ENCODE data around the gene MICALL2.

Gene MICALL2

DNA sequence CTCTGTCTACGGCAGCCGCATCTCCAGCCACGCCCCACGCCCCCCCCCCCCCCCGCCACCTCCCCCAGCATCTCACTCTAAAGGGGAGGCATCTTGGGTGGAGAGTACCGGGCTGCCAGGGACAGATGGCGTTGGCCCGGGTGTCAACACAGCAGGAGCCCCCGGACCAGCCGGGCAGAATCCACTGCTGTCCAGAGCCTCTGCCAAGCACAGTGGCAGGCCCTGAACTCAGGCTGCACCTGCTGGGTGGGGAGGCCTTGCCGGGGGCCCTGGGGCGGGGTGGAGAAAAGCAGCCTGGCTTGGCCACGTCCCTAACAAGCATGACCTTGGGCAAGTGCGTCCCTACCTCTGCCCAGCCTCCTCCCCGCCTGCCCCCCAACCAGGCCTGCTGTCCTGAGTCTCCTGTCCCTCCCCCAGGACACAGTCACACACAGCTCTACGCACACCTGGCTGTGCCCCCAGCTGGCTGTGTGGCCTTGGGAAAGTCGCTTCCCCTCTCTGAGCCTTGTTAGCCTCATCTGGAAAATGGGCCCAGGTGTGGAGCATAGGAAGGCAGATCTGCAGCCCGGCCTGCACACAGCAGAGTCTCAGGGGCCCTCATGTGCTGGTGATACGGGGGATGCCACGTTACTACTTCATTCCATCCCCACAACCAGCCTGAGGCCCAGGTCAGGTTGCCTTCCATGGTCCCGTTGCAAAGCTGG lies 45.2 kb downstream of the MICALL2 start:
- Histone ChIP-seq H3K27ac (no peak overlapping the region), H3K4me3 (ENCODE audit: low read depth, low read length) (no peak overlapping the region), H3K27me3 (replicated peaks) (peaks cover 3% of the 10 kb centered on the region), H3K36me3 (replicated peaks) (no peaks in the 10 kb centered on the region)
- DNase-seq: no peak
- TF ChIP-seq, protein P1, sequence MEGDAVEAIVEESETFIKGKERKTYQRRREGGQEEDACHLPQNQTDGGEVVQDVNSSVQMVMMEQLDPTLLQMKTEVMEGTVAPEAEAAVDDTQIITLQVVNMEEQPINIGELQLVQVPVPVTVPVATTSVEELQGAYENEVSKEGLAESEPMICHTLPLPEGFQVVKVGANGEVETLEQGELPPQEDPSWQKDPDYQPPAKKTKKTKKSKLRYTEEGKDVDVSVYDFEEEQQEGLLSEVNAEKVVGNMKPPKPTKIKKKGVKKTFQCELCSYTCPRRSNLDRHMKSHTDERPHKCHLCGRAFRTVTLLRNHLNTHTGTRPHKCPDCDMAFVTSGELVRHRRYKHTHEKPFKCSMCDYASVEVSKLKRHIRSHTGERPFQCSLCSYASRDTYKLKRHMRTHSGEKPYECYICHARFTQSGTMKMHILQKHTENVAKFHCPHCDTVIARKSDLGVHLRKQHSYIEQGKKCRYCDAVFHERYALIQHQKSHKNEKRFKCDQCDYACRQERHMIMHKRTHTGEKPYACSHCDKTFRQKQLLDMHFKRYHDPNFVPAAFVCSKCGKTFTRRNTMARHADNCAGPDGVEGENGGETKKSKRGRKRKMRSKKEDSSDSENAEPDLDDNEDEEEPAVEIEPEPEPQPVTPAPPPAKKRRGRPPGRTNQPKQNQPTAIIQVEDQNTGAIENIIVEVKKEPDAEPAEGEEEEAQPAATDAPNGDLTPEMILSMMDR (IDR thresholded peaks at IDR 0.05; ENCODE audit: low read depth, low read length, missing control alignments): no peak
- in situ Hi-C loops (cut with HindIII; ENCODE audit: low pct_ligation_motif_present, low sequenced_read_pairs): no loop called here

DNA sequence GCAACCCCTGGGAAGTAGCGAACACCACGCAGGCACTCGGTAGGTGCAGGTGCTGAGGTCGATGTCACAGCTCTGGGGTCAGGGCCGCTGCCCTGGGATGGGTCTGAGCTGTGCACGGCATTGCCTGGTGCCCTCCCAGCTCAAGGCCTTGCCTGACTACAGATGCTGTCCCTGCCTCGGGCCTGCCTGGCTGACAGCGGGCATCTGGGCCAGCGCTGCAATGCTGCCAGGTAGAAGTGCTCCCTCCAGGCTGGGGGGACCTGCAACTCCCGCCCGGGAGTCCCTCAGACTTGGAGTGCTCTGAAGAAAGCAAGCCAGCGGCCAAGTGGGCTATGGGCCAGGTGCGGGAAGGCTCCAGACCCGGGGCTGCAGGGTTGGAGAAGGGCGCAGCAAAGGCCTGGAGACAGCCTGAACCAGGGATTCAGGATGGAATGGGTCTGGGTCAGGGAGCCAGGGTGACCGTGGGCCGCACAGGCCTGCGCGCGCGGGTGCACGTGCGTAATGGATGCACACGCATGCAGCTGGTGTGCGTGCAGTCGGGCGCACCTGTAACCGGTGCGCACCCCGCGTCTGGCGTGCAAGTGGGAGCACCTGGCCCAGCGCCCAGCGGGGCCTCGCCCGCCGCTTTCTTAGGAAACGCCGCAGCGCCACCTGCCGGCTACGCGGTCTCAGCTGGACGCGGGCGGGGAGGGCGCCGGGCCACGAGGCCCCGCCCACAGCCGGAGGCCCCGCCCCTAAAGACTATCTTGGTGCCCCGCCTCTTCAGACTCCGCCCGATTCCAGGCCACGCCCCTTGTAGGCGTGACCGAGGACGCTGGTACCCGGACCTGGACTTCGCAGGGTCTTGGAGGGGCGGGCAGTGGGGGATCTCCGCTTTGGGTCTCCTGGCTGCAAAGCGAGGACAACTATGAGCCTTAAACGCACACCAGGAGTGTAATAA lies 46.7 kb downstream of the MICALL2 start:
- no peak overlapping the region for H3K27ac ChIP-seq

DNA sequence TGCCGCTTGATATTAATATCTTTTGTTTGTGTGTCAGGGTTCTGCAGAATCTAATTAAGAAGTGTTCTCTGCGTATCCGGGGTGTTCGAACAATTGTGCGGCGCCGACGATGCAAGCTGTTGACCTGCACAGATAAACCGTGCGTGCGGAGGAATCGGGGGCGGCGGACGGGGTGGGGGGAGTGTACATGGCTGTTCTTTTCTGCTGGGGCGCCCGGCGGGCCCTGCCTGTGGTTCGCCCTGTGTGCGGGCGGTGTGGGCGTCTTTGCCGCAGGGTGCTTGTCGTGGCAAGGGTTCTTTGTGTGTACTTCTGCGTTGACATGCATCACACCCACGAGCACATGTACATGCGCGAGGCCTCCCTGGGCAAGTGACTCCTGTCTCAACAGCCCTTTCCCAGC lies 47.9 kb downstream of the MICALL2 start:
- no peak overlapping the region for H3K4me3 ChIP-seq (ENCODE audit: low read depth, low read length)
- TF ChIP-seq, protein P1 (IDR thresholded peaks at IDR 0.05; ENCODE audit: low read depth, low read length, missing control alignments): no peak
- peaks cover 21% of the 10 kb centered on the region for H3K27me3 ChIP-seq (replicated peaks)
- no peaks in the 10 kb centered on the region for H3K36me3 ChIP-seq (replicated peaks)
- H3K27ac ChIP-seq: no peak overlapping the region
- in situ Hi-C loops (cut with HindIII; ENCODE audit: low pct_ligation_motif_present, low sequenced_read_pairs): no loop called here
- no peak for DNase-seq

More for the DNA sequence above, 46.7 kb downstream of the MICALL2 start:
- Histone ChIP-seq H3K36me3 (replicated peaks) (no peaks in the 10 kb centered on the region), H3K4me3 (ENCODE audit: low read depth, low read length) (no peak overlapping the region), H3K27me3 (replicated peaks) (peaks cover 18% of the 10 kb centered on the region)
- peak; percentile 71 for DNase-seq
- in situ Hi-C loops (cut with HindIII; ENCODE audit: low pct_ligation_motif_present, low sequenced_read_pairs): no loop called here
- TF ChIP-seq, protein P1 (IDR thresholded peaks at IDR 0.05; ENCODE audit: low read depth, low read length, missing control alignments): peak; percentile 59

DNA sequence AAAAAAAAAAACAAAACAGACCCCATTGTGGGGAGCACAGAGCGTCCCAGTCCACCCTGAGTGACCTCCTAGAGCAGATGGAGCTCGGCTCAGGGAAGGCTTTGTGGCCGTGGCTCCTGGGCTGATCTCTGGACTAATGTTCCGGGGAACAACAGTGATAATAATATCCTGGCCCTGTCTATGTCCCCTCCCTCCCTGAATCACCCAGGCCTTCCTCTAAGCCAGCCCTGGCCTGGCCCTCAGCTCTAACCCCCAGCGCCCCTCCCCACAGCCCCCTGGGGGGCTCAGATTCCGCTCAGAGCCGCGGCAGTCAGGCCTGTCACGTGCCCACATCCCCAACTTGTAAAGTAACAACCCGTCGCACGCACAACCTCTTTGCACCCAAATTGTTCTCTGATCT lies 48.3 kb downstream of the MICALL2 start:
- TF ChIP-seq, protein P1 (IDR thresholded peaks at IDR 0.05; ENCODE audit: low read depth, low read length, missing control alignments): no peak
- Histone ChIP-seq H3K27ac (no peak overlapping the region), H3K27me3 (replicated peaks) (peaks cover 23% of the 10 kb centered on the region), H3K4me3 (ENCODE audit: low read depth, low read length) (no peak overlapping the region), H3K36me3 (replicated peaks) (no peaks in the 10 kb centered on the region)
- in situ Hi-C loops (cut with HindIII; ENCODE audit: low pct_ligation_motif_present, low sequenced_read_pairs): no loop called here
- DNase-seq: no peak

DNA sequence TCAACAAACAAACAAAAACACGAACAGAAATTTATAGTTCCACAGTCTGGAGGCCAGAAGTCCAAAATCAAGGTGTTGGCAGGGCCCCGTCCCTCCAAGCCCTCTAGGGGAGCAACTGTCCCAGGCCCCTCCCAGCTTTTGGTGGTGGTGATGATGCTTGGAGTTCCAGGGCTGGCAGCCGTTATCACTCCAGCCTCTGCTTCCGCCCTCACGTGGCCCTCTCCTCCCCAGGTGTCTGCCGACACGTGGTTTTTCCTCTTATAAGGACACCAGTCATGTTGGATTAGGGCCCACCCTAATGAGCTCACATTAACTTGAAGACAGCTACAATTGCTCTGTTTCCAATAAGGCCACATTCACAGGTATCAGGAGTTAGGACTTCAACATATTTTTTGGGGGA lies 49.7 kb downstream of the MICALL2 start:
- TF ChIP-seq, protein P1 (IDR thresholded peaks at IDR 0.05; ENCODE audit: low read depth, low read length, missing control alignments): no peak
- Histone ChIP-seq H3K27me3 (replicated peaks) (peaks cover 27% of the 10 kb centered on the region), H3K36me3 (replicated peaks) (no peaks in the 10 kb centered on the region), H3K27ac (no peak overlapping the region), H3K4me3 (ENCODE audit: low read depth, low read length) (no peak overlapping the region)
- no peak for DNase-seq
- in situ Hi-C loops (cut with HindIII; ENCODE audit: low pct_ligation_motif_present, low sequenced_read_pairs): no loop called here

Measured in brain microvascular endothelial cell (primary cell).